ENCODE data around the gene UBE2D1.

Gene UBE2D1

GRCh38 chr10:58362027-58362789, 27.4 kb downstream of the UBE2D1 start:
- TF ChIP-seq ZBTB7A (IDR thresholded peaks at IDR 0.05; ENCODE audit: low read depth) (no peak), NFIC (IDR thresholded peaks at IDR 0.05) (no peak), YY1 (IDR thresholded peaks at IDR 0.05; ENCODE audit: low read depth) (no peak), EGR1 (IDR thresholded peaks at IDR 0.05) (no peak), TAF1 (IDR thresholded peaks at IDR 0.05; ENCODE audit: low read depth) (no peak), CEBPB (IDR thresholded peaks at IDR 0.05) (no peak), RAD21 (IDR thresholded peaks at IDR 0.05; ENCODE audit: low read depth) (no peak), EP300 (IDR thresholded peaks at IDR 0.05; ENCODE audit: borderline replicate concordance) (no peak), CREB1 (IDR thresholded peaks at IDR 0.05; ENCODE audit: low read depth) (no peak), TCF12 (IDR thresholded peaks at IDR 0.05; ENCODE audit: low read depth) (no peak), FOXM1 (IDR thresholded peaks at IDR 0.05; ENCODE audit: borderline replicate concordance, low read depth) (no peak), TEAD4 (IDR thresholded peaks at IDR 0.05) (no peak)
- TF ChIP-seq, protein P1, sequence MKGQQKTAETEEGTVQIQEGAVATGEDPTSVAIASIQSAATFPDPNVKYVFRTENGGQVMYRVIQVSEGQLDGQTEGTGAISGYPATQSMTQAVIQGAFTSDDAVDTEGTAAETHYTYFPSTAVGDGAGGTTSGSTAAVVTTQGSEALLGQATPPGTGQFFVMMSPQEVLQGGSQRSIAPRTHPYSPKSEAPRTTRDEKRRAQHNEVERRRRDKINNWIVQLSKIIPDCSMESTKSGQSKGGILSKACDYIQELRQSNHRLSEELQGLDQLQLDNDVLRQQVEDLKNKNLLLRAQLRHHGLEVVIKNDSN (IDR thresholded peaks at IDR 0.05): no peak
- TF ChIP-seq, protein P2, sequence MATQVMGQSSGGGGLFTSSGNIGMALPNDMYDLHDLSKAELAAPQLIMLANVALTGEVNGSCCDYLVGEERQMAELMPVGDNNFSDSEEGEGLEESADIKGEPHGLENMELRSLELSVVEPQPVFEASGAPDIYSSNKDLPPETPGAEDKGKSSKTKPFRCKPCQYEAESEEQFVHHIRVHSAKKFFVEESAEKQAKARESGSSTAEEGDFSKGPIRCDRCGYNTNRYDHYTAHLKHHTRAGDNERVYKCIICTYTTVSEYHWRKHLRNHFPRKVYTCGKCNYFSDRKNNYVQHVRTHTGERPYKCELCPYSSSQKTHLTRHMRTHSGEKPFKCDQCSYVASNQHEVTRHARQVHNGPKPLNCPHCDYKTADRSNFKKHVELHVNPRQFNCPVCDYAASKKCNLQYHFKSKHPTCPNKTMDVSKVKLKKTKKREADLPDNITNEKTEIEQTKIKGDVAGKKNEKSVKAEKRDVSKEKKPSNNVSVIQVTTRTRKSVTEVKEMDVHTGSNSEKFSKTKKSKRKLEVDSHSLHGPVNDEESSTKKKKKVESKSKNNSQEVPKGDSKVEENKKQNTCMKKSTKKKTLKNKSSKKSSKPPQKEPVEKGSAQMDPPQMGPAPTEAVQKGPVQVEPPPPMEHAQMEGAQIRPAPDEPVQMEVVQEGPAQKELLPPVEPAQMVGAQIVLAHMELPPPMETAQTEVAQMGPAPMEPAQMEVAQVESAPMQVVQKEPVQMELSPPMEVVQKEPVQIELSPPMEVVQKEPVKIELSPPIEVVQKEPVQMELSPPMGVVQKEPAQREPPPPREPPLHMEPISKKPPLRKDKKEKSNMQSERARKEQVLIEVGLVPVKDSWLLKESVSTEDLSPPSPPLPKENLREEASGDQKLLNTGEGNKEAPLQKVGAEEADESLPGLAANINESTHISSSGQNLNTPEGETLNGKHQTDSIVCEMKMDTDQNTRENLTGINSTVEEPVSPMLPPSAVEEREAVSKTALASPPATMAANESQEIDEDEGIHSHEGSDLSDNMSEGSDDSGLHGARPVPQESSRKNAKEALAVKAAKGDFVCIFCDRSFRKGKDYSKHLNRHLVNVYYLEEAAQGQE (IDR thresholded peaks at IDR 0.05; ENCODE audit: low read depth): no peak
- TF ChIP-seq, protein P3, sequence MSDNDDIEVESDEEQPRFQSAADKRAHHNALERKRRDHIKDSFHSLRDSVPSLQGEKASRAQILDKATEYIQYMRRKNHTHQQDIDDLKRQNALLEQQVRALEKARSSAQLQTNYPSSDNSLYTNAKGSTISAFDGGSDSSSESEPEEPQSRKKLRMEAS (IDR thresholded peaks at IDR 0.05): no peak

- TF ChIP-seq CREB1 (IDR thresholded peaks at IDR 0.05; ENCODE audit: low read depth): no peak
- TF ChIP-seq TCF12 (IDR thresholded peaks at IDR 0.05; ENCODE audit: low read depth): no peak
- no peak for TF ChIP-seq ZBTB7A (IDR thresholded peaks at IDR 0.05; ENCODE audit: low read depth)
- TF ChIP-seq, protein P3 (IDR thresholded peaks at IDR 0.05): no peak
- TF ChIP-seq TAF1 (IDR thresholded peaks at IDR 0.05; ENCODE audit: low read depth): no peak
- no peak for TF ChIP-seq TEAD4 (IDR thresholded peaks at IDR 0.05)
- no peak for TF ChIP-seq RAD21 (IDR thresholded peaks at IDR 0.05; ENCODE audit: low read depth)
- no peak for TF ChIP-seq EP300 (IDR thresholded peaks at IDR 0.05; ENCODE audit: borderline replicate concordance)
- no peak for TF ChIP-seq EGR1 (IDR thresholded peaks at IDR 0.05)
These were observed 32.3 kb downstream of the UBE2D1 start for GRCh38 chr10:58367069-58367468.

GRCh38 chr10:58371473-58371872, 36.7 kb downstream of the UBE2D1 start:
- TF ChIP-seq, protein P2 (IDR thresholded peaks at IDR 0.05; ENCODE audit: low read depth): no peak
- no peak for TF ChIP-seq FOXM1 (IDR thresholded peaks at IDR 0.05; ENCODE audit: borderline replicate concordance, low read depth)
- TF ChIP-seq, protein P1 (IDR thresholded peaks at IDR 0.05): no peak
- no peak for TF ChIP-seq RAD21 (IDR thresholded peaks at IDR 0.05; ENCODE audit: low read depth)
- no peak for TF ChIP-seq NFIC (IDR thresholded peaks at IDR 0.05)
- no peak for TF ChIP-seq TAF1 (IDR thresholded peaks at IDR 0.05; ENCODE audit: low read depth)
- TF ChIP-seq EGR1 (IDR thresholded peaks at IDR 0.05): no peak
- TF ChIP-seq, protein P3 (IDR thresholded peaks at IDR 0.05): no peak
- TF ChIP-seq CREB1 (IDR thresholded peaks at IDR 0.05; ENCODE audit: low read depth): no peak
- TF ChIP-seq EP300 (IDR thresholded peaks at IDR 0.05; ENCODE audit: borderline replicate concordance): no peak

DNA sequence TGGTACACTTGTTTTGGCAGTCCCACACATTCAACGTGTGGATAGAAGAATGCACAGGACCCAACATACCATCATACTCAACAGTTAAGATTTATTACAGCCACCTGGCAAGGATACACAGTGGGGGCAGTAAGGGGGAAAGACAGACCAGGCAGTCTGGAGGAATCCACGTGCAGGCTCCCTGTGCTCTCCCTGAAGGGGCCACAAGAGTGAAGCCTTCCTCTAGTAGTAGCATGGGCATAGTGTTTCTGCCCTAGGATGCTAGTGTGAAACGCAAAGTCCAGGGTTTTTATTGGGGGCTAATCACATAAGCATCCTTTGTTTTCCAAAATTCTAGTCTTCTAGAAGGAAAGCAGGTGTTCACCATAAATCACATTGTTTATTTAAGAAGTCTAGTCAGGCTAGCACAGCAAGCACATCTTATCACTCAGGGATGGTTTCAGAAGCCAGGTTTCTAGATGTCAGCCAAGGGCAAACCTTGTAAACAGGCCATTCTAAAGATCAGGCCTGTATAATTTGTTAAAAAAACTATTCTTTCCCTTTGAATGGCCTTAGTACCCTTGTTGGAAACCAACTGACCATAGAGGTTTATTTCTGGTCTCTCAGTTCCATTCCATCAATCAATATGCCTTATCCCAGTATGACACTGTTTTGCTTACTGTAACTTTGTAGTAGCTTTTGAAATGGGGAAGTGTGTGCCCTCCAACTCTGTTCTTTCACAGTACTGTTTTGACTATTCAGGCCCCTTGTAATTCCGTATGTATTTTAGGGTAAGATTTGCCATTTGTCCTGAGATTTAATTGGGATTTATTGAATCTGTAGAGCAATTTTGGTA, 38.0 kb downstream of the UBE2D1 start:
- no peak for TF ChIP-seq TCF12 (IDR thresholded peaks at IDR 0.05; ENCODE audit: low read depth)
- TF ChIP-seq NFIC (IDR thresholded peaks at IDR 0.05): no peak
- no peak for TF ChIP-seq YY1 (IDR thresholded peaks at IDR 0.05; ENCODE audit: low read depth)
- TF ChIP-seq, protein P1 (IDR thresholded peaks at IDR 0.05): no peak
- no peak for TF ChIP-seq CEBPB (IDR thresholded peaks at IDR 0.05)
- TF ChIP-seq RAD21 (IDR thresholded peaks at IDR 0.05; ENCODE audit: low read depth): no peak
- TF ChIP-seq, protein P2 (IDR thresholded peaks at IDR 0.05; ENCODE audit: low read depth): no peak
- no peak for TF ChIP-seq EGR1 (IDR thresholded peaks at IDR 0.05)
- no peak for TF ChIP-seq CREB1 (IDR thresholded peaks at IDR 0.05; ENCODE audit: low read depth)
- TF ChIP-seq, protein P3 (IDR thresholded peaks at IDR 0.05): no peak
- TF ChIP-seq TEAD4 (IDR thresholded peaks at IDR 0.05): no peak
- TF ChIP-seq ZBTB7A (IDR thresholded peaks at IDR 0.05; ENCODE audit: low read depth): no peak
- TF ChIP-seq EP300 (IDR thresholded peaks at IDR 0.05; ENCODE audit: borderline replicate concordance): no peak
- TF ChIP-seq FOXM1 (IDR thresholded peaks at IDR 0.05; ENCODE audit: borderline replicate concordance, low read depth): no peak
- TF ChIP-seq TAF1 (IDR thresholded peaks at IDR 0.05; ENCODE audit: low read depth): no peak
